ENCODE measurements around the gene TNF. TPM values are rescaled to one million over a fixed set of nuclear protein-coding genes. Genes with fewer than 3 reads are reported as not detected.

Gene TNF
- total and polyA plus RNA-seq, 2 donors from 2014 or later, result 0.69 to 5.4 TPM

- H3K27me3 ChIP-seq (ENCODE audit: control insufficient read depth, insufficient read depth, low read length), result no peaks in the 10 kb centered on the region
- FAIRE-seq (no peak), DNase-seq (no peak)
- peak overlapping the region in 1 of 3 donors; percentile 85 for H3K4me3 ChIP-seq (ENCODE audit: low read length in 3 of 3)
- no peak overlapping the region for H3K27ac ChIP-seq (ENCODE audit: low read depth in 2 of 2, low read length in 2 of 2)
- no peak for TF ChIP-seq CTCF (IDR thresholded peaks at IDR 0.05; ENCODE audit: borderline replicate concordance, extremely low read depth, insufficient read depth)
- intact Hi-C loops (cut with DNase I), result no loop called here
- peaks cover 0 to 13% (median 4%) of the 10 kb centered on the region in 3 donors for H3K4me1 ChIP-seq (ENCODE audit: control insufficient read depth in 2 of 3, insufficient read depth in 2 of 3, low read depth in 1 of 3, low read length in 3 of 3)
- H3K9me3 ChIP-seq (ENCODE audit: control insufficient read depth in 2 of 3, insufficient read depth in 1 of 3, low read length in 3 of 3), result no peaks in the 10 kb centered on the region
- peak overlapping the region in 1 of 3 donors; percentile 97 for H3K9ac ChIP-seq (ENCODE audit: low read length in 3 of 3)
- H3K36me3 ChIP-seq (ENCODE audit: control insufficient read depth in 2 of 3, insufficient read depth in 3 of 3, low read length in 3 of 3), result peaks cover 22 to 42% (median 36%) of the 10 kb centered on the region in 3 donors
Observed at GRCh38 chr6:31622684-31623091, 47.3 kb downstream of the TNF start.

- no peaks in the 10 kb centered on the region for H3K27me3 ChIP-seq (ENCODE audit: control insufficient read depth, insufficient read depth, low read length)
- no peak overlapping the region for H3K4me3 ChIP-seq (ENCODE audit: low read length in 3 of 3)
- H3K4me1 ChIP-seq (ENCODE audit: control insufficient read depth in 2 of 3, insufficient read depth in 2 of 3, low read depth in 1 of 3, low read length in 3 of 3), result peaks cover 0 to 13% (median 4%) of the 10 kb centered on the region in 3 donors
- no peaks in the 10 kb centered on the region for H3K9me3 ChIP-seq (ENCODE audit: control insufficient read depth in 2 of 3, insufficient read depth in 1 of 3, low read length in 3 of 3)
- no peak for FAIRE-seq
- H3K27ac ChIP-seq (ENCODE audit: low read depth in 2 of 2, low read length in 2 of 2), result no peak overlapping the region
- intact Hi-C loops (cut with DNase I), result no loop called here
- H3K36me3 ChIP-seq (ENCODE audit: control insufficient read depth in 2 of 3, insufficient read depth in 3 of 3, low read length in 3 of 3), result peaks cover 27 to 55% (median 41%) of the 10 kb centered on the region in 3 donors
- no peak for TF ChIP-seq CTCF (IDR thresholded peaks at IDR 0.05; ENCODE audit: borderline replicate concordance, extremely low read depth, insufficient read depth)
- no peak overlapping the region for H3K9ac ChIP-seq (ENCODE audit: low read length in 3 of 3)
- no peak for DNase-seq
Observed at GRCh38 chr6:31624070-31624469, 48.7 kb downstream of the TNF start.

- Histone ChIP-seq H3K9ac (ENCODE audit: low read length in 3 of 3) (no peak overlapping the region), H3K36me3 (ENCODE audit: control insufficient read depth in 2 of 3, insufficient read depth in 3 of 3, low read length in 3 of 3) (peaks cover 30 to 72% (median 51%) of the 10 kb centered on the region in 3 donors), H3K9me3 (ENCODE audit: control insufficient read depth in 2 of 3, insufficient read depth in 1 of 3, low read length in 3 of 3) (no peaks in the 10 kb centered on the region), H3K4me1 (ENCODE audit: control insufficient read depth in 2 of 3, insufficient read depth in 2 of 3, low read depth in 1 of 3, low read length in 3 of 3) (peaks cover 0 to 8% (median 4%) of the 10 kb centered on the region in 3 donors), H3K27ac (ENCODE audit: low read depth in 2 of 2, low read length in 2 of 2) (no peak overlapping the region), H3K27me3 (ENCODE audit: control insufficient read depth, insufficient read depth, low read length) (no peaks in the 10 kb centered on the region), H3K4me3 (ENCODE audit: low read length in 3 of 3) (no peak overlapping the region)
- no peak for DNase-seq
- TF ChIP-seq CTCF (IDR thresholded peaks at IDR 0.05; ENCODE audit: borderline replicate concordance, extremely low read depth, insufficient read depth), result no peak
- FAIRE-seq, result no peak
- intact Hi-C loops (cut with DNase I), result no loop called here
Observed at GRCh38 chr6:31626952-31627351, 51.6 kb downstream of the TNF start.

All from kidney (tissue), 14 donors.